A549 (cell line): ENCODE measurements around the gene NXNL2.

Experiments
- FOSL2 ChIP-seq, 2 experiments: fragments of 450-650 bp in 1 of 2; fragments of >200 bp in 1 of 2; sonication (Bioruptor Twin) in 1 of 2; formaldehyde crosslinking; IDR thresholded peaks; 2 replicates each; pipeline versions ENCODE4 v1.5.0 to v1.6.1; 2016 to 2020; ENCODE audit warnings: mild to moderate bottlenecking in 1 of 2, moderate library complexity in 1 of 2
- NFE2L2 ChIP-seq: fragments of 150-350 bp; conservative IDR thresholded peaks from 2 replicates; pipeline ENCODE4 v1.6.1; 2014; ENCODE audit warnings: low read length
- ZFP36 ChIP-seq: fragments of 450-650 bp; IDR thresholded peaks from 2 replicates; pipeline ENCODE4 v1.6.1; 2014; ENCODE audit warnings: borderline replicate concordance; ENCODE audit not compliant: partially characterized antibody
- ZNF302 ChIP-seq: fragments of 250-450 bp; sonication (Bioruptor Pico); IDR thresholded peaks from 2 replicates; pipeline ENCODE4 v1.9.0; 2021; ENCODE audit warnings: inconsistent platforms, mild to moderate bottlenecking, moderate library complexity
- TF ChIP-seq, protein P1 (sequence below): fragments of >200 bp; sonication (Bioruptor Twin); formaldehyde crosslinking; IDR thresholded peaks from 3 replicates; pipeline ENCODE4 v1.5.1; 2016

DNA sequence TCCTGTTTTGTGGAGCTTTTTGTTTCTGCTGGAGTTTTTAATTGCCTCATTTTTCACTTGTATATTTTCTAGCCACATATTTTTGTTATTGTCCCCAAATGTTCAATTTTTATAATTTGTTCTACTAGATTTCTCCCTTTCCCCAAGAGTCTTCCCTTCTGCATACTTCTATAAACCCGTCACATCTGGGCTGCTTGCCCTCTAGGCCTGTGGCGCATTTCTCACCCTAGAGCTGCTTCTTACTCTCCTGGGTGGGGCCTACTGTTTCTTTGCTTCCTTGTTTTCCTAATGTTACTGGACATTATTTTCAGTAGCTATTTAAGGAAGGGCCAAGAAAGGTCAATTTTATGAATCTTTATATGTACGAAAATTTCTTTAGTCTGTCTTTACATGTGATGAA is 51.5 kb downstream of the NXNL2 start:
- TF ChIP-seq, protein P1, sequence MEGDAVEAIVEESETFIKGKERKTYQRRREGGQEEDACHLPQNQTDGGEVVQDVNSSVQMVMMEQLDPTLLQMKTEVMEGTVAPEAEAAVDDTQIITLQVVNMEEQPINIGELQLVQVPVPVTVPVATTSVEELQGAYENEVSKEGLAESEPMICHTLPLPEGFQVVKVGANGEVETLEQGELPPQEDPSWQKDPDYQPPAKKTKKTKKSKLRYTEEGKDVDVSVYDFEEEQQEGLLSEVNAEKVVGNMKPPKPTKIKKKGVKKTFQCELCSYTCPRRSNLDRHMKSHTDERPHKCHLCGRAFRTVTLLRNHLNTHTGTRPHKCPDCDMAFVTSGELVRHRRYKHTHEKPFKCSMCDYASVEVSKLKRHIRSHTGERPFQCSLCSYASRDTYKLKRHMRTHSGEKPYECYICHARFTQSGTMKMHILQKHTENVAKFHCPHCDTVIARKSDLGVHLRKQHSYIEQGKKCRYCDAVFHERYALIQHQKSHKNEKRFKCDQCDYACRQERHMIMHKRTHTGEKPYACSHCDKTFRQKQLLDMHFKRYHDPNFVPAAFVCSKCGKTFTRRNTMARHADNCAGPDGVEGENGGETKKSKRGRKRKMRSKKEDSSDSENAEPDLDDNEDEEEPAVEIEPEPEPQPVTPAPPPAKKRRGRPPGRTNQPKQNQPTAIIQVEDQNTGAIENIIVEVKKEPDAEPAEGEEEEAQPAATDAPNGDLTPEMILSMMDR = no peak
- TF ChIP-seq FOSL2 (IDR thresholded peaks at IDR 0.05) (no peak), FOSL2 (CRISPR knock-in tag; IDR thresholded peaks at IDR 0.05) (no peak), ZNF302 (CRISPR knock-in tag) (no peak), ZFP36 (no peak), NFE2L2 (no peak)
